NT2/D1 (cell line): ENCODE data around the gene BICDL2.
"Not testable (repeated sequence)": the region's sequence is repeated elsewhere in the genome, so short reads cannot be mapped to it uniquely, and the experiment has no call there.

Experiments used
- YY1 ChIP-seq: IDR thresholded peaks from 2 replicates; pipeline ENCODE4 v1.6.1; 2011; ENCODE audit not compliant: insufficient read length, insufficient read depth
- ZNF274 ChIP-seq: IDR thresholded peaks from 2 replicates; pipeline ENCODE4 v1.6.1; 2011; ENCODE audit warnings: mild to moderate bottlenecking, low read depth, low read length

DNA sequence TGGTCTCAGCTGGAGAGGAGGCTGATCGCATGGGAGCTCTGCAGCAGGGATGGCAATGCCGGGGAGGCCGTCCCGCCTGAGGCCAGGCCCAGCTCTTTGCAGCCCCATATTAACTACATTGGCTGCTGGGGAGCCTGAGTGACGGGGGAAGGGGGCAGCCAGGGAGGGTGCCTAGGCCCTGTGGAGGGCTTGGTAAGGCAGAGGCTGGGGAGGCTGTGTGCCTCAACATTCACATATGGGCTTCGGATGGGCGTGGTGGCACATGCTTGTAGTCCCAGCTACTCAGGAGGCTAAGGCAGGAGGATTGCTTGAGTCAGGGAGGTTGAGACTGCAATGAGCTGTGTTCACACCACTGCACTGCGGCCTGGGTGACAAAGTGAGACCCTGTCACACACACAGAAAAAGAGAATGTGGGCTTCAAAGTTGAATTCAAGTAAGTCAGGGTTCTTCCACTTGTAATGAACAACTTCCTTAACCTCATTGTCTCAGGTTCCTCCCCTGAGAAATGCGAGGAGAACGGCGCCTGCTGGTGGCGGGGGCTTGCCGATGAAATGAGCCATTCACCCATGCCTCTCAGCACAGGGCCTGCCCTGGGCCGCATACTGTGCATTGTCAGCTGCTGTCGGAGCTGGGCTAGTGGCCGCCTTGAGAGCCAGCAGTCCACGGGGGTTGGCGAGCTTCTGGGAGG is 36.0 kb upstream of the BICDL2 start:
- TF ChIP-seq ZNF274, YY1: not testable (repeated sequence)
